ENCODE data around the gene OR12D2.

DNA sequence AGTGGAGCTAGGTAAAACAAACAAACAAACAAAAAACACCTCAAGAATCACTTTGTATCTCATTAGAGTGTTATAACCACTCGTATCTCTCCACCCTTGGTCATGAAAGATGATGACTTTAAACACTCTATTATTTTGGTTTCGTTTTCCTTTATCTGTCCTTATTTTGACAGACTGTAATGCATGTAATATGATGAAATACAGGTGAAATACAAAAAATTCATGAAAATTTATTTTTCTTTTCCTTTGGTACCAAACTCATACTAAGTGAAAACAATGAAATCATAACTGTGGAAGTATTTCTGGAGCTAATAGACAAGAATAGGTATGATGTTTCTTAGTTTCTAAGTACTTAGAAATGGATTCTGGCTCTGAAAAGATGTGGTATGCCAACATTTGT lies 4.1 kb downstream of the OR12D2 start:
- TF ChIP-seq, protein P1, sequence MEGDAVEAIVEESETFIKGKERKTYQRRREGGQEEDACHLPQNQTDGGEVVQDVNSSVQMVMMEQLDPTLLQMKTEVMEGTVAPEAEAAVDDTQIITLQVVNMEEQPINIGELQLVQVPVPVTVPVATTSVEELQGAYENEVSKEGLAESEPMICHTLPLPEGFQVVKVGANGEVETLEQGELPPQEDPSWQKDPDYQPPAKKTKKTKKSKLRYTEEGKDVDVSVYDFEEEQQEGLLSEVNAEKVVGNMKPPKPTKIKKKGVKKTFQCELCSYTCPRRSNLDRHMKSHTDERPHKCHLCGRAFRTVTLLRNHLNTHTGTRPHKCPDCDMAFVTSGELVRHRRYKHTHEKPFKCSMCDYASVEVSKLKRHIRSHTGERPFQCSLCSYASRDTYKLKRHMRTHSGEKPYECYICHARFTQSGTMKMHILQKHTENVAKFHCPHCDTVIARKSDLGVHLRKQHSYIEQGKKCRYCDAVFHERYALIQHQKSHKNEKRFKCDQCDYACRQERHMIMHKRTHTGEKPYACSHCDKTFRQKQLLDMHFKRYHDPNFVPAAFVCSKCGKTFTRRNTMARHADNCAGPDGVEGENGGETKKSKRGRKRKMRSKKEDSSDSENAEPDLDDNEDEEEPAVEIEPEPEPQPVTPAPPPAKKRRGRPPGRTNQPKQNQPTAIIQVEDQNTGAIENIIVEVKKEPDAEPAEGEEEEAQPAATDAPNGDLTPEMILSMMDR (conservative IDR thresholded peaks at IDR 0.05; ENCODE audit: low read depth, low read length): no peak
- no peak for TF ChIP-seq EZH2phosphoT487 (IDR thresholded peaks at IDR 0.05; ENCODE audit: borderline replicate concordance, low read length)
- TF ChIP-seq EZH2 (IDR thresholded peaks at IDR 0.05; ENCODE audit: low read length, unreplicated experiment): no peak
